Ovary (tissue), 9 donors: ENCODE measurements around the gene RNF208. TPM values are rescaled to one million over a fixed set of nuclear protein-coding genes. Genes with fewer than 3 reads are reported as not detected.

ENCODE experiments used
- DNase-seq, 5 donors: peaks; one replicate each; pipeline ENCODE4 v3.0.0-alpha.2; 2019 to 2020
- H3K27ac ChIP-seq, 2 donors: fragments of 200-600 bp; one replicate each; pipeline versions ENCODE4 v1.5.1 to v1.8.0; 2019 to 2022
- H3K27me3 ChIP-seq: fragments of 200-600 bp; one replicate; pipeline ENCODE4 v1.8.0; 2022
- H3K36me3 ChIP-seq: fragments of 200-600 bp; sonication (generic); one replicate; pipeline ENCODE4 v1.5.1; 2019
- H3K4me1 ChIP-seq: one replicate; pipeline ENCODE4 v1.8.1; 2013; ENCODE audit warnings: mild to moderate bottlenecking, moderate library complexity; ENCODE audit not compliant: insufficient read depth
- H3K4me3 ChIP-seq: fragments of 200-600 bp; sonication (generic); one replicate; pipeline ENCODE4 v1.5.1; 2017
- H3K9me3 ChIP-seq, 2 donors: fragments of 200-600 bp in 1 of 2; sonication (generic) in 1 of 2; one replicate each; pipeline versions ENCODE4 v1.5.1 to v1.8.1; 2013 to 2019; ENCODE audit warnings: mild to moderate bottlenecking in 1 of 2, moderate library complexity in 1 of 2
- EP300 ChIP-seq: sonication (generic); formaldehyde crosslinking; IDR thresholded peaks from one replicate; pipeline ENCODE4 v1.6.1; 2017; ENCODE audit warnings: antibody characterized with exemption
- POLR2A ChIP-seq: fragments of 450-650 bp; IDR thresholded peaks from one replicate; pipeline ENCODE4 v1.6.1; 2017; ENCODE audit warnings: antibody characterized with exemption, mild to moderate bottlenecking, moderate library complexity
- WGBS, 3 donors: extraction: QIAGEN DNeasy Blood & Tissue Kit in 1 of 3; methylation state at CpG; one replicate each; pipeline versions ENCODE4 v1.1.5 to v1.1.7; 2013 to 2017; 5-methylcytosine and 5-hydroxymethylcytosine counted together
- intact Hi-C, 4 donors: fragments of 100-400 bp; cut with DNase I; formaldehyde crosslinking; loops; one replicate each; pipeline versions ENCODE4 v1.11.0 to v1.15.1; 2022 to 2023
- polyA plus RNA-seq, 2 donors: library from polyadenylated mRNA; stranded (reverse); fragments of 200-250 nt in 1 of 2; fragments of 350-450 nt in 1 of 2; fragmentation: Illumina TruSeq in 1 of 2; extraction: RNeasy Lipid Tissue Mini Kit (QIAGEN cat#74804) in 1 of 2; gene quantifications; one replicate each; pipeline ENCODE4 v1.2.3, GENCODE V29; 2013 to 2014
- total RNA-seq, 7 donors: library from RNA; depleted of rRNA in 2 of 7; stranded (reverse); fragments of >200 nt in 2 of 7; fragmentation: NEBNext Ultra II Directional in 3 of 7; extraction: Animal tissue kit (Norgen Biotek cat#: 25700) in 3 of 7; gene quantifications; one replicate each; pipeline versions ENCODE4 v1.1.0 to v1.2.4, GENCODE V29; 2016 to 2023
- TF ChIP-seq, protein P1 (sequence below), 3 donors: fragments of 450-650 bp in 2 of 3; fragments of 200-600 bp in 1 of 3; IDR thresholded peaks; one replicate each; pipeline versions ENCODE4 v1.5.1 to v1.8.0; 2016 to 2022; ENCODE audit warnings: antibody characterized with exemption in 3 of 3, mild to moderate bottlenecking in 1 of 3
- donor health status: DM: no; HTN: no; CAD: no; lungs with moderate emphysema.
- donor health status: DM: no; HTN: no; CAD: no.
- donor health status: Bipolar disorder and iron deficiency.
- donor health status: DM: yes; HTN: yes; CAD: no.
- donor health status: DM: no; HTN: no; CAD: no.
- donor health status: DM: yes; HTN: yes; CAD: no.

RNF208 gene
- total and polyA plus RNA-seq, 9 donors = 0.92 to 6.5 (median 3.1) TPM; not detected in 2

DNA sequence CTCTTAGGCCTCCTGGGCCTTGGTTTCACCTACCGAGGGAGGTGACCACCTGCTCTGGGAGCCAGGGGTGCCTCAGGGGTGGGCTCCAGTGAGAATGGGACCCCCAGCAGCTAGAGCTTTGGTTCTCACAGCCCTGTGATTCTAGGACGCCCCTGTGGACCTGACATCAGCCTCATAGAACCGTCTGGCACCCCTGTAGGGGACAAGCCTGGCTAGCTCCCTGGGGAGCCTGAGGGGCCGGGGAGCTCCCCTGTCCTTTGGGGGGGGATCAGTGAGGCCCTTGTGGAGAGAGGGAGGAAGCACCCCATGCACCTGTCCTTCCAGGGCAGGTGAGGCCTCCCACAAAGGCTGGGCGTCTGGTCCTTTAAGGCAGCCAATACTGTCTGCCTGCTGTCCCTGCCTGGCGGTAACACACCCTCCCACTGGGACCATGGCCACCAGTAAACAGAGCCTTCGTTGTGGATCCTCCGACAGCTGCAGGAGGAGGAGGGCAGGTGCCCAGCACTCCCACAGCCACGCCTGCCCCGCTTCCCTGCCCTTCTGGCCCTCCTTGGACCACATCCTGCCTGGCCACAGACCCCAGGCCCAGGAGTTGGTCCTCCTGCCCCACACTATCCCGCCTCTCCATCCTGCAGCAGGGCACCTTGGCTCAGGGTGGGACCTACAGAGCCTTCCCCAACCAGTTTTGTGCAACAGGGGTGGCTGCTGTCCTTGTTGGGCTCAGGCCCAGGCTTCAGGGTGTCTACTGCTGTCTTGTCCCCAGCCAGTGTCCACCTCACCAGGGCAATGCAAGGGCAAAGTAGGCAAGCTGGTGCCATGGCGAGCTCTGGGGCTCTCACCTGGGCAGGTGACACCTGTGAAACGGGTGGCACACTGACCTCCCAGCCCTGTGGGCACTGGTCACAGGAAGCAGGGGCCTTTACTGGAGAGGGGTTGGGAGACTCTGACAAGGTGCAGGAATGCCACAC lies 16.0 kb upstream of the RNF208 start:
- H3K4me1 ChIP-seq = peaks cover 14% of the 10 kb centered on the region
- H3K36me3 ChIP-seq = no peaks in the 10 kb centered on the region
- intact Hi-C loops = loop anchor here in 1 of 4 donors (10.0 kb wide), 1 partner anchor 123 kb away; the partner anchor contains the start of gene DPP7
- no peak overlapping the region for H3K4me3 ChIP-seq
- H3K9me3 ChIP-seq = no peaks in the 10 kb centered on the region
- TF ChIP-seq, protein P1, sequence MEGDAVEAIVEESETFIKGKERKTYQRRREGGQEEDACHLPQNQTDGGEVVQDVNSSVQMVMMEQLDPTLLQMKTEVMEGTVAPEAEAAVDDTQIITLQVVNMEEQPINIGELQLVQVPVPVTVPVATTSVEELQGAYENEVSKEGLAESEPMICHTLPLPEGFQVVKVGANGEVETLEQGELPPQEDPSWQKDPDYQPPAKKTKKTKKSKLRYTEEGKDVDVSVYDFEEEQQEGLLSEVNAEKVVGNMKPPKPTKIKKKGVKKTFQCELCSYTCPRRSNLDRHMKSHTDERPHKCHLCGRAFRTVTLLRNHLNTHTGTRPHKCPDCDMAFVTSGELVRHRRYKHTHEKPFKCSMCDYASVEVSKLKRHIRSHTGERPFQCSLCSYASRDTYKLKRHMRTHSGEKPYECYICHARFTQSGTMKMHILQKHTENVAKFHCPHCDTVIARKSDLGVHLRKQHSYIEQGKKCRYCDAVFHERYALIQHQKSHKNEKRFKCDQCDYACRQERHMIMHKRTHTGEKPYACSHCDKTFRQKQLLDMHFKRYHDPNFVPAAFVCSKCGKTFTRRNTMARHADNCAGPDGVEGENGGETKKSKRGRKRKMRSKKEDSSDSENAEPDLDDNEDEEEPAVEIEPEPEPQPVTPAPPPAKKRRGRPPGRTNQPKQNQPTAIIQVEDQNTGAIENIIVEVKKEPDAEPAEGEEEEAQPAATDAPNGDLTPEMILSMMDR (IDR thresholded peaks at IDR 0.05) = no peak
- TF ChIP-seq EP300 = no peak
- H3K27me3 ChIP-seq = no peaks in the 10 kb centered on the region
- 76 to 79% (median 78%) methylated on average over 11 to 13 of the region's 13 CpGs for WGBS, 3 donors
- H3K27ac ChIP-seq = no peak overlapping the region
- DNase-seq = no peak

DNA sequence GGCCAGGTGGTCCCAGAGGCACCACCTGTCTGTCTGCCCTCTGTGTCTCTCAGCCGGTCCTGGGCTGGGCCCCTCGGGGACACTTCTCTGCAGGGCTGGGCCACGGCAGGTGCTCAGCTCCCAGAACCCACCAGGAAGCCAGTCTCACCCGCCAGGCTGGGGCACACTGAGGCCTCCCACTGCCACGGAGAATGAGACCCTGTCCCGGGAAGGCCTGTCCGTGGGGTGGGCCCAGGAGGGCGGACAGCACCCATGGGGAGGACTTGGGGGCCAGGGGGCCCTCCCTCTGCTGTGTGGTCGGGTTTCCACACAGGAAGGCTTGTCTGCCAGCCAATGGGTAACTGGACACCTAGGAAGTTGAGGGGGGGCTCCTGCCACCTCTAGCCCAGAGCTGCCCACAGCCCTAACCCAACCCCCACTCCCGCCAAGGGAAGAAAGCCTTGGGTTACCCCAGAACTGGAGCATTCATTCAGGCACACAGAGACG lies 14.9 kb upstream of the RNF208 start:
- DNase-seq = no peak
- Histone ChIP-seq H3K4me3 (no peak overlapping the region), H3K9me3 (no peaks in the 10 kb centered on the region), H3K27ac (peak overlapping the region in 1 of 2 donors; percentile 32), H3K4me1 (peaks cover 11% of the 10 kb centered on the region), H3K27me3 (no peaks in the 10 kb centered on the region), H3K36me3 (no peaks in the 10 kb centered on the region)
- 42 to 48% (median 46%) methylated on average over 11 of the region's 11 CpGs for WGBS, 3 donors
- intact Hi-C loops = loop anchor here in 1 of 4 donors (10.0 kb wide), 1 partner anchor 122 kb away; the partner anchor contains the start of gene DPP7
- TF ChIP-seq POLR2A = no peak
- TF ChIP-seq, protein P1 (IDR thresholded peaks at IDR 0.05) = no peak
- no peak for TF ChIP-seq EP300

DNA sequence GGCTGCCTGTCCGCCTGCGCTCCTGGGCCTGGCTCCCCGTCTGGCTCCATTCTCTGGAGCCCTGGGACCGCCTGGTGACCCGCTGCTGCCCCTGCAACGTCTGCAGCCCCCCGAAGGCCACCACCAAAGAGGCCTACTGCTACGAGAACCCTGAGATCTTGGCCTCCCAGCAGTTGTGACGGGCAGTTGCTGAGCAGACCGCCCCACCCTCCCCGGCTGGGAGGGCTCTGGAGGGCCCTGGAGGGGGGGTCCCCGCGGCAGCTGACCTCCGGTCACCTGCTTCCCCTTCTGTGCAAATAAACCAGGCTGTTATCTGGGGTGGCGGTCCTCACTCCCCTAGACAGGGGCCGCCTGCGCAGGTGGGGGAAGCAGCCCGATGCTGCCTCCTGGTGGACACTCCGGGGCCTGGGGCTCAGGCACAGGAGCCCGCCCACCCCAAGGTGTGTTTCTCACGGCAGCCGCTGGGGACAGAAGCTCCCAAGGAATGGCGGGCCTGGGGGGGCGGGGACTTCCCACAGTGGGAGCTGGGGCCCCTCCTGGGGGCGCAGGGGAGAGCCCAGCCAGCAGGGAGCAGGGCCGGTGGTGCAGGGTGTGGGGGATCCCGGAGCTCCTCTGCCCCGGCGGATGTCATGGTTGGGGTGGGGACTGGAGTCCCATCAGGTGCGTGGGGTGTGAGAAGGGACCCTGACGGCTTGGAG lies 14.3 kb upstream of the RNF208 start:
- WGBS, 3 donors = 7 to 8% (median 7%) methylated on average over 22 to 31 of the region's 31 CpGs
- H3K27me3 ChIP-seq = no peaks in the 10 kb centered on the region
- intact Hi-C loops = loop anchor here in 1 of 4 donors (10.0 kb wide), 1 partner anchor 122 kb away; the partner anchor contains the start of gene DPP7
- H3K4me1 ChIP-seq = peaks cover 11% of the 10 kb centered on the region
- peak overlapping the region in 1 of 2 donors; percentile 32 for H3K27ac ChIP-seq
- TF ChIP-seq, protein P1 (IDR thresholded peaks at IDR 0.05) = peak; percentile 96 to 99 (median 99)
- TF ChIP-seq EP300 = no peak
- no peaks in the 10 kb centered on the region for H3K9me3 ChIP-seq
- H3K36me3 ChIP-seq = no peaks in the 10 kb centered on the region
- H3K4me3 ChIP-seq = peak overlapping the region; percentile 25
- peak; percentile 88 to 92 (median 90) for DNase-seq
